ENCODE data around the gene ABLIM1. TPM values are rescaled to one million over a fixed set of nuclear protein-coding genes. Genes with fewer than 3 reads are reported as not detected.

The ABLIM1 gene
- total RNA-seq, 4 donors from 2014 or later, result 185 to 345 (median 304) TPM

DNA sequence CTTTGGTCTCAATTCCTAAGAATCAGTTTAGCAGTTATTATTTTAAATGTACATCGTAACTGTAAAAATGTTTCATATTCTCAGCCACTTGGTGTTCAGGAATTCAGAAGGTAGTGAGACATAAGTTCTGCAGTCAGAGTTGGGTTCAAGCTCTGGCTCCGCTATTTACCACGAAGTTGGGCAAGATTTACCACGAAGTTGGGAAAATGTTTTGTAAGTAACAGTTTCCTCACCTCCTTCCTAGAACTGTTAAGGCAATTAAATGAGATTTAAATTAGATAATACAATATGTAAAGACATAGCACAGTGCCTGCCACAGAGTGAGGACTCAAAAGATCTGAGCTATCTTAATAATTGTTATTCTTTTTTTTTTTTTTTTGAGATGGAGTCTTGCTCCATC is 16.3 kb upstream of the ABLIM1 start:
- intact Hi-C loops (cut with DNase I), result no loop called here
- WGBS, 2 donors, result 76 to 86% methylated on average over 4 of the region's 4 CpGs
- H3K36me3 ChIP-seq, result no peaks in the 10 kb centered on the region
- no peak for DNase-seq
- TF ChIP-seq, protein P1, sequence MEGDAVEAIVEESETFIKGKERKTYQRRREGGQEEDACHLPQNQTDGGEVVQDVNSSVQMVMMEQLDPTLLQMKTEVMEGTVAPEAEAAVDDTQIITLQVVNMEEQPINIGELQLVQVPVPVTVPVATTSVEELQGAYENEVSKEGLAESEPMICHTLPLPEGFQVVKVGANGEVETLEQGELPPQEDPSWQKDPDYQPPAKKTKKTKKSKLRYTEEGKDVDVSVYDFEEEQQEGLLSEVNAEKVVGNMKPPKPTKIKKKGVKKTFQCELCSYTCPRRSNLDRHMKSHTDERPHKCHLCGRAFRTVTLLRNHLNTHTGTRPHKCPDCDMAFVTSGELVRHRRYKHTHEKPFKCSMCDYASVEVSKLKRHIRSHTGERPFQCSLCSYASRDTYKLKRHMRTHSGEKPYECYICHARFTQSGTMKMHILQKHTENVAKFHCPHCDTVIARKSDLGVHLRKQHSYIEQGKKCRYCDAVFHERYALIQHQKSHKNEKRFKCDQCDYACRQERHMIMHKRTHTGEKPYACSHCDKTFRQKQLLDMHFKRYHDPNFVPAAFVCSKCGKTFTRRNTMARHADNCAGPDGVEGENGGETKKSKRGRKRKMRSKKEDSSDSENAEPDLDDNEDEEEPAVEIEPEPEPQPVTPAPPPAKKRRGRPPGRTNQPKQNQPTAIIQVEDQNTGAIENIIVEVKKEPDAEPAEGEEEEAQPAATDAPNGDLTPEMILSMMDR (IDR thresholded peaks at IDR 0.05), result no peak
- TF ChIP-seq POLR2A (IDR thresholded peaks at IDR 0.05), result no peak
- no peak overlapping the region for H3K4me3 ChIP-seq
- no peaks in the 10 kb centered on the region for H3K9me3 ChIP-seq
- H3K4me1 ChIP-seq, result peaks cover 0 to 25% (median 4%) of the 10 kb centered on the region in 3 donors
- H3K27ac ChIP-seq, result no peak overlapping the region
- H3K27me3 ChIP-seq, result no peaks in the 10 kb centered on the region

DNA sequence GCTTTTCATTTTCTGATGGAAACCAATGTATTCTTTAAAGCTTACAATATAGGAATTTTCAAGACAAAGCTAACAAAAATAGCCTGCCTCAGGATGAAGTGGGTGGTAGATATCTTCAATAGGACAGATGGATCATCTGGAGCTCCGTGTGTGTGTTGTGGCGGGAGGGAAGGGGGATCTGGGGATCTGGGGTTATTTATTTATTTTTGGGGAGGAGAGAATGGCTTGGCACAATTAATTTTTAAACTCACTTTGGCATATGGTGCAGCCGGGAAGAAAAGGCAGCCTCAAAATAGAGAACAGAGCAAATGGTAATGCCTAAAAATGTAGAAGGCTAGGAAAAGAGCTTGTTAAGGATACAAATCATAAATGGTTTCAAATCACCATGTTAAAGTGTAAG is 11.6 kb upstream of the ABLIM1 start:
- no peak for DNase-seq
- Histone ChIP-seq H3K27ac (no peak overlapping the region), H3K4me3 (no peak overlapping the region), H3K4me1 (peaks cover 0 to 3% (median 0%) of the 10 kb centered on the region in 3 donors), H3K9me3 (no peaks in the 10 kb centered on the region), H3K36me3 (no peaks in the 10 kb centered on the region), H3K27me3 (no peaks in the 10 kb centered on the region)
- intact Hi-C loops (cut with DNase I), result no loop called here
- WGBS, 2 donors, result 74 to 82% methylated on average over 3 of the region's 3 CpGs
- TF ChIP-seq, protein P1 (IDR thresholded peaks at IDR 0.05), result no peak
- no peak for TF ChIP-seq POLR2A (IDR thresholded peaks at IDR 0.05)

DNA sequence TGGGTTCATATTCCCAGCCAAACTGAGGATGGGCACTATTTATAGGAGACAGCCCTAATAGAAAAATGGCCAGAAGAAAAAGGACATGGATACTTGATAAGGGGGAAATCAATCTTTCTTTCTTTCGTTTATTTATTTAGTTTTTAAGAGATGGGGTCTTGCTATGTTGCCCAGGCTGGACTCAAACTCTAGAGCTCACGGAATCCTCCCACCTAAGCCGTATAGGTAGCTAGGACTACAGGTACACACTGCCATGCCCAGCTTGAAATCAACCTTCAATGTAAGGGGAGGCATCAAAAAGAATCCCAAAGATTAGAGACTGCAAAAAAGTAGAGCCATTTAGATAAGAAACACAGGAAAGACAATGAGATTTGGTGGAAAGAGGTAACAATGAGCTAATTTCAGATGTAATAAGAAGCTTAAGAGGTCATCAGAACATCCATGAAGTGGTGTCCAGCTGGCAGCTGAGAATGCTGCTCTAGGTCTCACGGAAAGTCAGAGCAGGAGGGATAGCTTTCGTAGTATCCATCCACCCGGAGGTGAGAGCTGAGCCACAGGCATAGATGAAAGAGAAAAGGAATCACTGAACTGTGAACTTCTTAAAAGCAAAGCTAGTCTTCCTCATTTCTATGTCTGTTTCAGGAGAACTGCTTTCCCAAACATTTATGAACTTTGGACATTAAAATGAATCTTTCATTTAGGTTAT is 10.5 kb upstream of the ABLIM1 start:
- no peaks in the 10 kb centered on the region for H3K27me3 ChIP-seq
- intact Hi-C loops (cut with DNase I), result no loop called here
- TF ChIP-seq POLR2A (IDR thresholded peaks at IDR 0.05), result no peak
- TF ChIP-seq, protein P1 (IDR thresholded peaks at IDR 0.05), result no peak
- WGBS, 2 donors, result 89% methylated on average over 5 to 6 of the region's 6 CpGs
- H3K36me3 ChIP-seq, result no peaks in the 10 kb centered on the region
- no peak for DNase-seq
- no peaks in the 10 kb centered on the region for H3K9me3 ChIP-seq
- H3K4me1 ChIP-seq, result peaks cover 0 to 13% (median 0%) of the 10 kb centered on the region in 3 donors
- no peak overlapping the region for H3K4me3 ChIP-seq
- no peak overlapping the region for H3K27ac ChIP-seq

DNA sequence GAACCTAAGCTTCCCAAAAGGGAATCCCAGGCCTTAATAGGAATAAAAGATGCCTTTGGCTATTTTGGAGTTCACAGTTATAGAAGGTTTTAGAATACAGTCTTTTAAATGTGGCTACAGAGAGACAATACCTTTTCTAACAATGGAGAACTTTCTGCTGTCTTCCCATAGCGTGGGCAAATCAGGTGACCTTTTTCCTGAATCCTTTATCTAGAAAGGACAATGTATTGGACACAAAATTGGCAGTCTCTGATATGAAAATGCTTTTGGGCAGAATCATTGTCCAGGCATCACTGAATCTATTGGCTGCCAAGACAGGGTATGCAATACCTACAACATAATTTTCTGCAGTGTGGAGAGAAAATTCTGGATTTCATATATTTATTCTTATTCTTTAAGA is 7.8 kb upstream of the ABLIM1 start:
- no peak for DNase-seq
- H3K27ac ChIP-seq, result peak overlapping the region in 1 of 4 donors; percentile 10
- intact Hi-C loops (cut with DNase I), result no loop called here

DNA sequence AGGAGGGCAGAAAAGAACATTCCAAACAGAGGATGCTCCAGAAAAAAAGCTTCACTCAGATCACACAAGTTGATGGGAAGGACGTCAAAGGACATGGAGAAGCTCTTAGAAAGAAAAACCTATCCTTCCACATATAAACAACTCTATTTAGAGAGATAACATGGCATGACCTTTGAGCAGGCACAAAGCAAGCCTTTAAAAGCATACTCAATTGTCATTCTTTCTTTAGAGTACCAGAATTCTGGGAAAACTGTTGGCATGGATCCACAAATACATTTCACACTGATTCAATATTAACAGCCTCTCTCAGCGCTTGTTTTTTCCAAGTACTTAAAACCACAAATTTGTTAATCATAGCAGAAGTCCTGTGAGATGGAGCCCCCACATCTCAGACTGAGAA is 7.3 kb upstream of the ABLIM1 start:
- Histone ChIP-seq H3K27ac (peak overlapping the region in 1 of 4 donors; percentile 10), H3K27me3 (no peaks in the 10 kb centered on the region), H3K4me3 (no peak overlapping the region), H3K36me3 (no peaks in the 10 kb centered on the region), H3K9me3 (no peaks in the 10 kb centered on the region), H3K4me1 (peaks cover 0 to 16% (median 0%) of the 10 kb centered on the region in 3 donors)
- WGBS, 2 donors, result 49 to 76% methylated on average over 2 of the region's 2 CpGs
- DNase-seq, result no peak
- TF ChIP-seq, protein P1 (IDR thresholded peaks at IDR 0.05), result no peak
- no peak for TF ChIP-seq POLR2A (IDR thresholded peaks at IDR 0.05)
- intact Hi-C loops (cut with DNase I), result no loop called here

More for the DNA sequence above, 7.8 kb upstream of the ABLIM1 start:
- WGBS, 2 donors, result 69 to 78% methylated on average over 1 of the region's 1 CpG
- no peaks in the 10 kb centered on the region for H3K27me3 ChIP-seq
- no peak overlapping the region for H3K4me3 ChIP-seq
- H3K4me1 ChIP-seq, result peaks cover 0 to 16% (median 0%) of the 10 kb centered on the region in 3 donors
- TF ChIP-seq, protein P1 (IDR thresholded peaks at IDR 0.05), result no peak
- TF ChIP-seq POLR2A (IDR thresholded peaks at IDR 0.05), result no peak
- no peaks in the 10 kb centered on the region for H3K36me3 ChIP-seq
- H3K9me3 ChIP-seq, result no peaks in the 10 kb centered on the region
